GM23338 (cell line): ENCODE results near the gene INAFM1. TPM values are rescaled to one million over a fixed set of nuclear protein-coding genes. Genes with fewer than 3 reads are reported as not detected.

Source experiments
- ATAC-seq: fragments of 200-7000 bp; cut with Tn5 transposase; 3 replicates; pipeline ENCODE4 v1.9.1; 2020
- DNase-seq: peaks from one replicate; pipeline ENCODE4 v3.0.0-alpha.2; 2015; ENCODE audit warnings: low spot score
- H2AFZ ChIP-seq: fragments of 200-600 bp; sonication (generic); 2 replicates; pipeline ENCODE4 v1.8.0; 2016; ENCODE audit warnings: antibody characterized with exemption, mild to moderate bottlenecking, moderate library complexity
- H3F3A ChIP-seq: fragments of 200-600 bp; sonication (generic); replicated peaks from 2 replicates; pipeline ENCODE4 v1.8.0; 2017; ENCODE audit warnings: antibody characterized with exemption, mixed run types, low read depth
- H3K27ac ChIP-seq: fragments of 200-600 bp; sonication (generic); 2 replicates; pipeline ENCODE4 v1.6.1; 2016; ENCODE audit warnings: low read depth
- H3K27me3 ChIP-seq: fragments of 200-600 bp; sonication (generic); 2 replicates; pipeline ENCODE4 v1.8.0; 2016; ENCODE audit warnings: mild to moderate bottlenecking, mixed run types, moderate library complexity; ENCODE audit not compliant: insufficient read depth
- H3K36me3 ChIP-seq: fragments of 200-600 bp; sonication (generic); 2 replicates; pipeline ENCODE4 v1.8.0; 2016; ENCODE audit warnings: mild to moderate bottlenecking; ENCODE audit not compliant: insufficient read depth
- H3K4me1 ChIP-seq: fragments of 200-600 bp; sonication (generic); 2 replicates; pipeline ENCODE4 v1.8.0; 2016; ENCODE audit warnings: mild to moderate bottlenecking, moderate library complexity; ENCODE audit not compliant: insufficient read depth
- H3K4me2 ChIP-seq: fragments of 200-600 bp; sonication (generic); 2 replicates; pipeline ENCODE4 v1.7.1; 2017; ENCODE audit warnings: mixed run types
- H3K4me3 ChIP-seq: fragments of 200-600 bp; sonication (generic); 2 replicates; pipeline ENCODE4 v1.6.1; 2016; ENCODE audit warnings: mixed run types
- H3K79me2 ChIP-seq: fragments of 200-600 bp; sonication (generic); replicated peaks from 2 replicates; pipeline ENCODE4 v1.8.0; 2017; ENCODE audit warnings: mild to moderate bottlenecking; ENCODE audit not compliant: insufficient read depth
- H3K9me2 ChIP-seq: fragments of 200-600 bp; sonication (generic); 2 replicates; pipeline ENCODE4 v1.8.0; 2017; ENCODE audit not compliant: insufficient read depth
- H4K20me1 ChIP-seq: fragments of 200-600 bp; sonication (generic); replicated peaks from 2 replicates; pipeline ENCODE4 v1.8.0; 2017; ENCODE audit warnings: mild to moderate bottlenecking; ENCODE audit not compliant: insufficient read depth
- H3K27ac Mint-ChIP-seq: 2 replicates; pipeline ENCODE4 v1.8.0; 2020; ENCODE audit warnings: inconsistent platforms, mild to moderate bottlenecking, moderate library complexity, mixed read lengths
- H3K27me3 Mint-ChIP-seq: 3 replicates; pipeline ENCODE4 v1.8.0; 2022; ENCODE audit warnings: low read depth, mild to moderate bottlenecking, moderate library complexity, mixed read lengths, inconsistent platforms; ENCODE audit not compliant: insufficient read depth, poor library complexity
- H3K36me3 Mint-ChIP-seq: 3 replicates; pipeline ENCODE4 v1.8.0; 2021; ENCODE audit warnings: low read depth, mild to moderate bottlenecking, inconsistent platforms, moderate library complexity, mixed read lengths
- H3K4me1 Mint-ChIP-seq: 3 replicates; pipeline ENCODE4 v1.8.0; 2020; ENCODE audit warnings: mild to moderate bottlenecking, inconsistent platforms, mixed read lengths
- H3K4me3 Mint-ChIP-seq: 3 replicates; pipeline ENCODE4 v1.8.0; 2021; ENCODE audit warnings: moderate library complexity, mild to moderate bottlenecking, inconsistent platforms, mixed read lengths
- H3K9me3 Mint-ChIP-seq: 3 replicates; pipeline ENCODE4 v1.8.0; 2020; ENCODE audit warnings: moderate library complexity, mild to moderate bottlenecking, inconsistent platforms, mixed read lengths
- CREB1 ChIP-seq: fragments of 250-450 bp; sonication (Bioruptor Pico); IDR thresholded peaks from 2 replicates; pipeline ENCODE4 v1.5.0; 2020; ENCODE audit warnings: low read depth, mild to moderate bottlenecking, moderate library complexity
- EZH2 ChIP-seq: fragments of 200-600 bp; sonication (generic); IDR thresholded peaks from one replicate; pipeline ENCODE4 v1.8.0; 2017; ENCODE audit warnings: antibody characterized with exemption, mild to moderate bottlenecking, low read depth; ENCODE audit not compliant: unreplicated experiment
- EZH2phosphoT487 ChIP-seq: fragments of 200-600 bp; sonication (generic); IDR thresholded peaks from one replicate; pipeline ENCODE4 v1.8.1; 2018; ENCODE audit warnings: antibody characterized with exemption; ENCODE audit not compliant: unreplicated experiment
- JUNB ChIP-seq: IDR thresholded peaks from one replicate; pipeline ENCODE4 v1.6.1; 2016; ENCODE audit warnings: antibody characterized with exemption; ENCODE audit not compliant: unreplicated experiment
- NANOG ChIP-seq: IDR thresholded peaks from 2 replicates; pipeline ENCODE4 v1.6.1; 2016; ENCODE audit warnings: antibody characterized with exemption, borderline replicate concordance
- POLR2AphosphoS5 ChIP-seq: IDR thresholded peaks from 2 replicates; pipeline ENCODE4 v1.6.1; 2016; ENCODE audit warnings: antibody characterized with exemption, low read depth
- STAT1 ChIP-seq: IDR thresholded peaks from one replicate; pipeline ENCODE4 v1.6.1; 2016; ENCODE audit warnings: antibody characterized with exemption; ENCODE audit not compliant: unreplicated experiment
- ZNF331 ChIP-seq: fragments of 250-450 bp; sonication (Bioruptor Pico); IDR thresholded peaks from 2 replicates; pipeline ENCODE4 v1.5.0; 2020; ENCODE audit warnings: low read depth, mild to moderate bottlenecking, moderate library complexity
- polyA plus RNA-seq: library from polyadenylated mRNA; unstranded; fragments of >200 nt; fragmentation: Nextera tagmentation; extraction: Ambion mirVana; gene quantifications from 2 replicates; pipeline ENCODE4 v1.2.1, GENCODE V29; 2016
- total RNA-seq: library from RNA; depleted of rRNA; stranded (reverse); fragments of >200 nt; shearing (Covaris generic); gene quantifications from 2 replicates; pipeline ENCODE4 v1.2.3, GENCODE V29; 2014
- TF ChIP-seq, protein P1 (sequence below), 2 experiments: fragments of 200-600 bp in 1 of 2; sonication (generic) in 1 of 2; conservative IDR thresholded peaks; 2 replicates each; pipeline versions ENCODE4 v1.5.1 to v1.6.1; 2016 to 2017; ENCODE audit warnings: antibody characterized with exemption in 2 of 2, low read depth in 2 of 2, mild to moderate bottlenecking in 2 of 2, moderate library complexity in 1 of 2
- TF ChIP-seq, protein P2 (sequence below): IDR thresholded peaks from one replicate; pipeline ENCODE4 v1.6.1; 2018; ENCODE audit warnings: antibody characterized with exemption; ENCODE audit not compliant: unreplicated experiment
- TF ChIP-seq, protein P3 (sequence below): fragments of 250-450 bp; sonication (Bioruptor Pico); IDR thresholded peaks from 2 replicates; pipeline ENCODE4 v1.5.0; 2020; ENCODE audit warnings: mild to moderate bottlenecking, moderate library complexity
- TF ChIP-seq, protein P4 (sequence below): IDR thresholded peaks from 2 replicates; pipeline ENCODE4 v1.6.1; 2016; ENCODE audit warnings: antibody characterized with exemption

Gene INAFM1
- total and polyA plus RNA-seq, 2 experiments from 2014 or later = 2.9 to 10.2 TPM

DNA sequence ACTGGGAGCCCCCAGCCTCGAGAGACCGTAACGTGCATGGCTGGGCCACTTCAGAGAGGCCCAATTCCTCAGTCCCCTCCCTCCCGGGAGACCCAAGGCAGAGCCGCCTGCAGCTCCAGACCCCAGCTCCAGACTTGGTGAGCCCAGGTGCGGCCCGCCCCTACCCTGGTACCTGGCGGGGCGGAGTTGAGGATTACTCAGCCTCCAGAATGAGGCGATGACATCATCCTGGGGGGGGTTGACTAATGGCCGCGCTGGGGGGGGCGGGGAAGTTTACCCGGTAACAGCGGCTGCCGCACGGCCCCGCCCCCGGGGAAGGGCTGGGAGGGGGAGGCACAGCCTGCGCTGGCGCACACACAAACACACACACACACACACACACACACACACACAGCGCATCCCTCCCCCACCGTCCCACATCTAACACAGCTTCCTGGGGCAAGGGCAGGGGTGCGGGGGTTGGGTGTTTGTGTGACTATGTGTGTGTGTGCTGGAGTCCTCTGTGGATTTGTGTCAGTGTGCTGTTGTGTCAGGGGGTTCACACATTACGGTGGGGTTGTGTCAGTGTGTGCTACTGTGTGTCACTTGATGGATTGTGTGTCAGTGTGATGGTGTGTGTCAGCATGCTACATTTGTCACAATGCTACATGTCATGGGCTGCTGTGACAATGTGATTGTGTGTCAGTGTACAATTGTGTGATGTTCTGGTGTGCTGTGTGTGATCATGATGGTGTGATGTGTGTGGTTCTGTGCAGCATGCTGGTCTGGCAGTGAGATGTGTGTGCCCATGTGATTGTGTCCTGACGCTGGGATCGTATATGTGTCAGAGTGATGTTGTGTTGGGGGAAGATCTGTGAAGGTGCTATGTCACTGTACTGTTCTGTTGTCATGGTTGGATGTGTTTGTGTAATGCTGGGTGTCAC lies 33.4 kb upstream of the INAFM1 start:
- Histone ChIP-seq H3K4me3 (peak overlapping the region; percentile 73), H3K27ac (no peak overlapping the region)

More for the DNA sequence above, 33.4 kb upstream of the INAFM1 start:
- Histone ChIP-seq H3K79me2 (no peaks in the 10 kb centered on the region), H3K4me1 (peaks cover 26% of the 10 kb centered on the region), H4K20me1 (no peaks in the 10 kb centered on the region), H3K36me3 (no peaks in the 10 kb centered on the region), H3F3A (peaks cover 49% of the 10 kb centered on the region), H3K27me3 (peaks cover 41% of the 10 kb centered on the region), H2AFZ (no peak overlapping the region), H3K9me2 (no peaks in the 10 kb centered on the region), H3K4me2 (peak overlapping the region; percentile 90)
- ATAC-seq (peak; percentile 67), DNase-seq (peak; percentile 98)
- Mint-ChIP-seq H3K9me3 (peaks cover 3% of the 10 kb centered on the region; the same call in 2 of the 3 replicates), H3K36me3 (peaks cover 6% of the 10 kb centered on the region; the same call in 1 of the 3 replicates), H3K27ac (no peak overlapping the region), H3K4me3 (peak overlapping the region; percentile 51; the same call in 1 of the 3 replicates), H3K4me1 (peaks cover 23% of the 10 kb centered on the region), H3K27me3 (peaks cover 27% of the 10 kb centered on the region)
- TF ChIP-seq, protein P1, sequence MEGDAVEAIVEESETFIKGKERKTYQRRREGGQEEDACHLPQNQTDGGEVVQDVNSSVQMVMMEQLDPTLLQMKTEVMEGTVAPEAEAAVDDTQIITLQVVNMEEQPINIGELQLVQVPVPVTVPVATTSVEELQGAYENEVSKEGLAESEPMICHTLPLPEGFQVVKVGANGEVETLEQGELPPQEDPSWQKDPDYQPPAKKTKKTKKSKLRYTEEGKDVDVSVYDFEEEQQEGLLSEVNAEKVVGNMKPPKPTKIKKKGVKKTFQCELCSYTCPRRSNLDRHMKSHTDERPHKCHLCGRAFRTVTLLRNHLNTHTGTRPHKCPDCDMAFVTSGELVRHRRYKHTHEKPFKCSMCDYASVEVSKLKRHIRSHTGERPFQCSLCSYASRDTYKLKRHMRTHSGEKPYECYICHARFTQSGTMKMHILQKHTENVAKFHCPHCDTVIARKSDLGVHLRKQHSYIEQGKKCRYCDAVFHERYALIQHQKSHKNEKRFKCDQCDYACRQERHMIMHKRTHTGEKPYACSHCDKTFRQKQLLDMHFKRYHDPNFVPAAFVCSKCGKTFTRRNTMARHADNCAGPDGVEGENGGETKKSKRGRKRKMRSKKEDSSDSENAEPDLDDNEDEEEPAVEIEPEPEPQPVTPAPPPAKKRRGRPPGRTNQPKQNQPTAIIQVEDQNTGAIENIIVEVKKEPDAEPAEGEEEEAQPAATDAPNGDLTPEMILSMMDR (conservative IDR thresholded peaks at IDR 0.05; ENCODE audit: low read depth in 2 of 2) = no peak
- TF ChIP-seq, protein P2, sequence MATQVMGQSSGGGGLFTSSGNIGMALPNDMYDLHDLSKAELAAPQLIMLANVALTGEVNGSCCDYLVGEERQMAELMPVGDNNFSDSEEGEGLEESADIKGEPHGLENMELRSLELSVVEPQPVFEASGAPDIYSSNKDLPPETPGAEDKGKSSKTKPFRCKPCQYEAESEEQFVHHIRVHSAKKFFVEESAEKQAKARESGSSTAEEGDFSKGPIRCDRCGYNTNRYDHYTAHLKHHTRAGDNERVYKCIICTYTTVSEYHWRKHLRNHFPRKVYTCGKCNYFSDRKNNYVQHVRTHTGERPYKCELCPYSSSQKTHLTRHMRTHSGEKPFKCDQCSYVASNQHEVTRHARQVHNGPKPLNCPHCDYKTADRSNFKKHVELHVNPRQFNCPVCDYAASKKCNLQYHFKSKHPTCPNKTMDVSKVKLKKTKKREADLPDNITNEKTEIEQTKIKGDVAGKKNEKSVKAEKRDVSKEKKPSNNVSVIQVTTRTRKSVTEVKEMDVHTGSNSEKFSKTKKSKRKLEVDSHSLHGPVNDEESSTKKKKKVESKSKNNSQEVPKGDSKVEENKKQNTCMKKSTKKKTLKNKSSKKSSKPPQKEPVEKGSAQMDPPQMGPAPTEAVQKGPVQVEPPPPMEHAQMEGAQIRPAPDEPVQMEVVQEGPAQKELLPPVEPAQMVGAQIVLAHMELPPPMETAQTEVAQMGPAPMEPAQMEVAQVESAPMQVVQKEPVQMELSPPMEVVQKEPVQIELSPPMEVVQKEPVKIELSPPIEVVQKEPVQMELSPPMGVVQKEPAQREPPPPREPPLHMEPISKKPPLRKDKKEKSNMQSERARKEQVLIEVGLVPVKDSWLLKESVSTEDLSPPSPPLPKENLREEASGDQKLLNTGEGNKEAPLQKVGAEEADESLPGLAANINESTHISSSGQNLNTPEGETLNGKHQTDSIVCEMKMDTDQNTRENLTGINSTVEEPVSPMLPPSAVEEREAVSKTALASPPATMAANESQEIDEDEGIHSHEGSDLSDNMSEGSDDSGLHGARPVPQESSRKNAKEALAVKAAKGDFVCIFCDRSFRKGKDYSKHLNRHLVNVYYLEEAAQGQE = no peak
- TF ChIP-seq POLR2AphosphoS5 (0 out of 2 replicates have a peak, but pooled peaks have one; percentile 39), JUNB (no peak), EZH2 (no peak), NANOG (no peak), ZNF331 (CRISPR knock-in tag) (no peak), CREB1 (CRISPR knock-in tag) (peak; percentile 74), STAT1 (no peak), EZH2phosphoT487 (no peak)
- TF ChIP-seq, protein P3, sequence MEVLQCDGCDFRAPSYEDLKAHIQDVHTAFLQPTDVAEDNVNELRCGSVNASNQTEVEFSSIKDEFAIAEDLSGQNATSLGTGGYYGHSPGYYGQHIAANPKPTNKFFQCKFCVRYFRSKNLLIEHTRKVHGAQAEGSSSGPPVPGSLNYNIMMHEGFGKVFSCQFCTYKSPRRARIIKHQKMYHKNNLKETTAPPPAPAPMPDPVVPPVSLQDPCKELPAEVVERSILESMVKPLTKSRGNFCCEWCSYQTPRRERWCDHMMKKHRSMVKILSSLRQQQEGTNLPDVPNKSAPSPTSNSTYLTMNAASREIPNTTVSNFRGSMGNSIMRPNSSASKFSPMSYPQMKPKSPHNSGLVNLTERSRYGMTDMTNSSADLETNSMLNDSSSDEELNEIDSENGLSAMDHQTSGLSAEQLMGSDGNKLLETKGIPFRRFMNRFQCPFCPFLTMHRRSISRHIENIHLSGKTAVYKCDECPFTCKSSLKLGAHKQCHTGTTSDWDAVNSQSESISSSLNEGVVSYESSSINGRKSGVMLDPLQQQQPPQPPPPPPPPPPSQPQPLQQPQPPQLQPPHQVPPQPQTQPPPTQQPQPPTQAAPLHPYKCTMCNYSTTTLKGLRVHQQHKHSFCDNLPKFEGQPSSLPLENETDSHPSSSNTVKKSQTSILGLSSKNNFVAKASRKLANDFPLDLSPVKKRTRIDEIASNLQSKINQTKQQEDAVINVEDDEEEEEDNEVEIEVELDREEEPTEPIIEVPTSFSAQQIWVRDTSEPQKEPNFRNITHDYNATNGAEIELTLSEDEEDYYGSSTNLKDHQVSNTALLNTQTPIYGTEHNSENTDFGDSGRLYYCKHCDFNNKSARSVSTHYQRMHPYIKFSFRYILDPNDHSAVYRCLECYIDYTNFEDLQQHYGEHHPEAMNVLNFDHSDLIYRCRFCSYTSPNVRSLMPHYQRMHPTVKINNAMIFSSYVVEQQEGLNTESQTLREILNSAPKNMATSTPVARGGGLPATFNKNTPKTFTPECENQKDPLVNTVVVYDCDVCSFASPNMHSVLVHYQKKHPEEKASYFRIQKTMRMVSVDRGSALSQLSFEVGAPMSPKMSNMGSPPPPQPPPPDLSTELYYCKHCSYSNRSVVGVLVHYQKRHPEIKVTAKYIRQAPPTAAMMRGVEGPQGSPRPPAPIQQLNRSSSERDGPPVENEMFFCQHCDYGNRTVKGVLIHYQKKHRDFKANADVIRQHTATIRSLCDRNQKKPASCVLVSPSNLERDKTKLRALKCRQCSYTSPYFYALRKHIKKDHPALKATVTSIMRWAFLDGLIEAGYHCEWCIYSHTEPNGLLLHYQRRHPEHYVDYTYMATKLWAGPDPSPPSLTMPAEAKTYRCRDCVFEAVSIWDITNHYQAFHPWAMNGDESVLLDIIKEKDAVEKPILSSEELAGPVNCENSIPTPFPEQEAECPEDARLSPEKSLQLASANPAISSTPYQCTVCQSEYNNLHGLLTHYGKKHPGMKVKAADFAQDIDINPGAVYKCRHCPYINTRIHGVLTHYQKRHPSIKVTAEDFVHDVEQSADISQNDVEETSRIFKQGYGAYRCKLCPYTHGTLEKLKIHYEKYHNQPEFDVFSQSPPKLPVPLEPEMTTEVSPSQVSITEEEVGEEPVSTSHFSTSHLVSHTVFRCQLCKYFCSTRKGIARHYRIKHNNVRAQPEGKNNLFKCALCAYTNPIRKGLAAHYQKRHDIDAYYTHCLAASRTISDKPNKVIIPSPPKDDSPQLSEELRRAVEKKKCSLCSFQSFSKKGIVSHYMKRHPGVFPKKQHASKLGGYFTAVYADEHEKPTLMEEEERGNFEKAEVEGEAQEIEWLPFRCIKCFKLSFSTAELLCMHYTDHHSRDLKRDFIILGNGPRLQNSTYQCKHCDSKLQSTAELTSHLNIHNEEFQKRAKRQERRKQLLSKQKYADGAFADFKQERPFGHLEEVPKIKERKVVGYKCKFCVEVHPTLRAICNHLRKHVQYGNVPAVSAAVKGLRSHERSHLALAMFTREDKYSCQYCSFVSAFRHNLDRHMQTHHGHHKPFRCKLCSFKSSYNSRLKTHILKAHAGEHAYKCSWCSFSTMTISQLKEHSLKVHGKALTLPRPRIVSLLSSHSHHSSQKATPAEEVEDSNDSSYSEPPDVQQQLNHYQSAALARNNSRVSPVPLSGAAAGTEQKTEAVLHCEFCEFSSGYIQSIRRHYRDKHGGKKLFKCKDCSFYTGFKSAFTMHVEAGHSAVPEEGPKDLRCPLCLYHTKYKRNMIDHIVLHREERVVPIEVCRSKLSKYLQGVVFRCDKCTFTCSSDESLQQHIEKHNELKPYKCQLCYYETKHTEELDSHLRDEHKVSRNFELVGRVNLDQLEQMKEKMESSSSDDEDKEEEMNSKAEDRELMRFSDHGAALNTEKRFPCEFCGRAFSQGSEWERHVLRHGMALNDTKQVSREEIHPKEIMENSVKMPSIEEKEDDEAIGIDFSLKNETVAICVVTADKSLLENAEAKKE (CRISPR knock-in tag) = no peak
- TF ChIP-seq, protein P4, sequence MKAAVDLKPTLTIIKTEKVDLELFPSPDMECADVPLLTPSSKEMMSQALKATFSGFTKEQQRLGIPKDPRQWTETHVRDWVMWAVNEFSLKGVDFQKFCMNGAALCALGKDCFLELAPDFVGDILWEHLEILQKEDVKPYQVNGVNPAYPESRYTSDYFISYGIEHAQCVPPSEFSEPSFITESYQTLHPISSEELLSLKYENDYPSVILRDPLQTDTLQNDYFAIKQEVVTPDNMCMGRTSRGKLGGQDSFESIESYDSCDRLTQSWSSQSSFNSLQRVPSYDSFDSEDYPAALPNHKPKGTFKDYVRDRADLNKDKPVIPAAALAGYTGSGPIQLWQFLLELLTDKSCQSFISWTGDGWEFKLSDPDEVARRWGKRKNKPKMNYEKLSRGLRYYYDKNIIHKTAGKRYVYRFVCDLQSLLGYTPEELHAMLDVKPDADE = no peak
